Measurements from ENCODE around the gene GNAI1. TPM values are rescaled to one million over a fixed set of nuclear protein-coding genes. Genes with fewer than 3 reads are reported as not detected.

The GNAI1 gene
- total and polyA plus RNA-seq, 10 of the 15 experiments (the other 5 are each of a cell fraction or from before 2014, with no cell fraction given): not detected

- BruUV-seq (replicated peaks): no TSS peak
- Histone ChIP-seq H3K9me3 (replicated peaks; ENCODE audit: control insufficient read depth, insufficient read depth, low read length) (no peaks in the 10 kb centered on the region), H3K4me3 (no peak overlapping the region), H3K36me3 (ENCODE audit: control insufficient read depth in 2 of 2, insufficient read depth in 2 of 2, low read length in 1 of 2) (no peaks in the 10 kb centered on the region), H3K27ac (ENCODE audit: control insufficient read depth, insufficient read depth) (no peak overlapping the region), H3K79me2 (ENCODE audit: control insufficient read depth, insufficient read depth, low read length) (no peaks in the 10 kb centered on the region), H3K9ac (ENCODE audit: control insufficient read depth, insufficient read depth, low read length) (no peak overlapping the region), H3K27me3 (replicated peaks in 1 of 2; ENCODE audit: control insufficient read depth in 2 of 2, insufficient read depth in 2 of 2, low read length in 1 of 2) (no peaks in the 10 kb centered on the region), H3K4me2 (ENCODE audit: control insufficient read depth, insufficient read depth) (no peak overlapping the region), H3K4me1 (ENCODE audit: control insufficient read depth, insufficient read depth, low read length) (no peaks in the 10 kb centered on the region), H4K20me1 (ENCODE audit: control insufficient read depth, insufficient read depth) (no peaks in the 10 kb centered on the region), H2AFZ (ENCODE audit: control insufficient read depth, low read depth, low read length) (no peak overlapping the region)
- WGBS (ENCODE audit: insufficient coverage, insufficient replicate concordance, low lambda C conversion rate, missing lambda C conversion rate): 32% methylated on average over 4 of the region's 4 CpGs
- DNase-seq (ENCODE audit: low read depth, low spot score) (no peak), FAIRE-seq (no peak), ATAC-seq (no peak)
- ChIA-PET POLR2A (no interaction called here), CTCF (interaction anchor here (1.1 kb wide), 1 partner anchor 12 kb away, joined by 3 read pairs; no protein-coding TSS in a partner anchor), RAD21 (ENCODE audit: unreplicated experiment) (no interaction called here), SMC1A (ENCODE audit: uncharacterized antibody, unreplicated experiment) (interaction anchor here (1.6 kb wide), 1 partner anchor 11 kb away, joined by 4 read pairs; no protein-coding TSS in a partner anchor)
- intact Hi-C loops (cut with micrococcal nuclease; ENCODE audit: unreplicated experiment) (no loop called here), in situ Hi-C loops (cut with MboI) (no loop called here)
- no peak for TF ChIP-seq SMAD1 (IDR thresholded peaks at IDR 0.05; ENCODE audit: low read depth, partially characterized antibody)
- no peak for TF ChIP-seq RAD51 (IDR thresholded peaks at IDR 0.05)
- no peak for TF ChIP-seq SUPT20H (IDR thresholded peaks at IDR 0.05; ENCODE audit: borderline replicate concordance, control insufficient read depth, low read depth, low read length)
- no peak for TF ChIP-seq PAX8 (IDR thresholded peaks at IDR 0.05)
- TF ChIP-seq BCL3 (IDR thresholded peaks at IDR 0.05; ENCODE audit: borderline replicate concordance, insufficient read depth, low read depth, low read length, poor library complexity, severe bottlenecking): no peak
- TF ChIP-seq FOS (IDR thresholded peaks at IDR 0.05; ENCODE audit: borderline replicate concordance, extremely low read depth, insufficient read length): no peak
- no peak for TF ChIP-seq E2F8 (IDR thresholded peaks at IDR 0.05; ENCODE audit: low read depth, partially characterized antibody)
- TF ChIP-seq RUNX3 (IDR thresholded peaks at IDR 0.05; ENCODE audit: low read length): no peak
- no peak for TF ChIP-seq ASH2L (IDR thresholded peaks at IDR 0.05; ENCODE audit: borderline replicate concordance, low read depth)
- TF ChIP-seq PRDM15 (CRISPR knock-in tag; IDR thresholded peaks at IDR 0.05): no peak
- TF ChIP-seq CHD4 (IDR thresholded peaks at IDR 0.05): no peak
- TF ChIP-seq LARP7 (IDR thresholded peaks at IDR 0.05): no peak
- no peak for TF ChIP-seq IRF5 (IDR thresholded peaks at IDR 0.05; ENCODE audit: borderline replicate concordance)
Measured at GRCh38 chr7:80100254-80100653, 34.4 kb upstream of the GNAI1 start.

Measured in GM12878 (cell line).